ENCODE data around the gene OTOP1.

- TF ChIP-seq TARDBP (IDR thresholded peaks at IDR 0.05) (no peak), FOXK2 (IDR thresholded peaks at IDR 0.05) (no peak), SUZ12 (IDR thresholded peaks at IDR 0.05) (no peak), ARNT (IDR thresholded peaks at IDR 0.05) (no peak), FOXA1 (IDR thresholded peaks at IDR 0.05) (no peak), SP1 (IDR thresholded peaks at IDR 0.05) (no peak), FOXM1 (IDR thresholded peaks at IDR 0.05; ENCODE audit: borderline replicate concordance) (no peak), ZNF384 (IDR thresholded peaks at IDR 0.05) (no peak)
Measured at GRCh38 chr4:4225915-4226605, 669 bp downstream of the OTOP1 start.
